Measurements from ENCODE around the gene TIMP3.

Gene TIMP3

DNA sequence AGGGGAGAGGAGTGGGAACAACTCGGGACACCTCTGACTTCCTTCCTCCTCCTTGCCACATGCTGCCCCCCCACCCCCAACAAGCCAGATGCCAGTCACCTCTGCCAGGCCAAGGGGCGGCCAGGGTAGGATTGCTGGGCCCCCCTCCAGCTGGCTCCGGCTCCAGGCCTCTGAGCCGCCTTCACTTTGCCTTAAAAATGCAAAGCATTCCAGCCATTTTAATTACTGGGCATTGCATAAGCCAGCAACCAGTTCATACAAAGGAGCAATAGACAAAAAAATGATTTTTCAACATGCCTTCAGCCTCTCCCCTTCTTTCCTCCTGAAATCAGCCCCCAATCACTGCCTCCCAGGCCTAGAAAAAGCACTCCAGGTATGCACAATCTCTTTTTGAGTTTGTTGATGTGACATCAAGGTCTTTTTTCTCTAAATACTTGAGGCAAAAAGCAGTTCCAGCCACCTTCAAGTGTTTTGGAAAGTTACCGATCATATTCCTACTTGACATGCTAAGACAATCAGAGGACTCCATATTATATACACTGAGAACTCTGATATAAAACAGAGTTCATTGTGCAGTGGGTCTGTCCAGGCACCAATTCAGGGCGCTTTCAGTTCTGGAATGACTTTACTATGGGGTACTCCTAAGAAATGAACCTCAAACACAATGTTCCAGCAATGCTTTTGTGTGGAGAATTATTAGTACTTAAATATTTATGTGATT is 12.4 kb upstream of the TIMP3 start:
- no peak for DNase-seq

DNA sequence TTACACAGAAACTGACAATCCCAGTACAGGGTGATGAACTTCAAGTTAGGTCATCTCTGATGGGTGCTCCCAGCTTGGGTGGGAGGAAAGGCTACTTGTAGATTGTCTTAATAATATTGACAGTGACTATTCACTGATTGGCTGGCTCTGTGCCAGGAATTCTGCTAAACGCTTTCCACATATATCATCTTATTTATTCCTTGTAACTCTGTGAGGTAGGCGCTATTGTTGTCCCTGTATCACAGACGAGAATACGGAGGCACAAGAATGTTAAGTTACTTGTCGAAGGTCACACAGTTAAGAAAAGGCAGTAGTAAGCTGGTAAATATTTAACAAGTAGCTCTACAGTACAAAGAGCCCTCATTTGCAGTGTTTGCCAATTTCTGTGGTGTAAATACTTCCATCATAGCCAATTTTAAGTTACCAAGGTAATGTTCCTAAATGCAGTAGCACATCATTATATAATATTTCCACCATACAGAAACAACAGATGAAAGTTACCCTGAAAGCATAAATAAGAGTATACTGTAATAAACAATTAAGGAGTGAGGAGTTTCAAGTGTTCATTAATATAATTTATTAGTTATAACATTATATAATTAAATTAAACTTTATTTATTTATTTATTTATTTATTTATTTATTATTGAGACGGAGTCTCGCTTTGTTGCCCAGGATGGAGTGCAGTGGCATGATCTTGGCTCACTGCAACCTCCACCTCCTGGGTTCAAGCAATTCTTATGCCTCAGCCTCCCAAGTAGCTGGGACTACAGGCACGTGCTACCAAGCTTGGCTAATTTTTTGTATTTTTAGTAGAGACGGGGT is 11.5 kb upstream of the TIMP3 start:
- DNase-seq, result no peak

DNA sequence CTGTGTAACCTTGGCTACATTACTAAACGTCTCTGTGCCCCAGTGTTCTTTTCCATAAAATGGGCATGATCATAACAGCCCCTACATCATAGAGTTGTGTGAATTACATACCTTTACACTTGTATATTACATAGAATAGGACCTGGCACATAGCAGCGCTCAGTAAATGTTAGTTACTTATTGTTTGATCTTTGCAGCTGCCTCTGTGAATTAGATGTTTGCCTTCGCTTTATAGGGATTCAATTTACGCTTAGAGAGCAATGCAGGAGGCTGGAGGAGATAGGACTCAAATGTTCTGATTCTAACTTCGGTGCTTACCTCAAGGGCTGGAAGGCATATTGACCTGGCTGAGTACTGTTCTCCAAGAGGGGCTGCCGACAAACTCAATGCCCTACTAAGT is 10.4 kb upstream of the TIMP3 start:
- no peak for DNase-seq

DNA sequence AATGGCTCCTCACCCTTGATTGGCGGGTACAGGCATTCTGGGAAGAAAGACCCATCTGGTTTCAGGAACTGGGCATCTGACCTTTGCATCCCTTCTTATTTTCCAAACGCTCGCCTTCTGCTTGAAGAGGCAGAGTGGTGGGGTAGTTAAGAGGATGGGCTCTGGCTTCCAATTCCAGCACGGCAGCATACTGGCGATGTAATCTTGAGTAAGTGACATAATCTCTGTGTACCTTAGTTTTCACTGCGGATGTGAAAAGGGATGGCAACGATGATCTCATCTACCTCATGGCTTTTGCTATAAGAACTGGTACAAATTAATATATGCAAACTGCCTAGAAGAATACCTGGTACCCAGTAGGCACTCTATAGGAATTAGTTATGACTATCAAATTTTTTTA is 10.0 kb upstream of the TIMP3 start:
- DNase-seq, result no peak

- DNase-seq, result no peak
These were observed 7.9 kb upstream of the TIMP3 start for GRCh38 chr22:32793589-32793988.

GRCh38 chr22:32794449-32795213 is 6.9 kb upstream of the TIMP3 start:
- no peak for DNase-seq

DNA sequence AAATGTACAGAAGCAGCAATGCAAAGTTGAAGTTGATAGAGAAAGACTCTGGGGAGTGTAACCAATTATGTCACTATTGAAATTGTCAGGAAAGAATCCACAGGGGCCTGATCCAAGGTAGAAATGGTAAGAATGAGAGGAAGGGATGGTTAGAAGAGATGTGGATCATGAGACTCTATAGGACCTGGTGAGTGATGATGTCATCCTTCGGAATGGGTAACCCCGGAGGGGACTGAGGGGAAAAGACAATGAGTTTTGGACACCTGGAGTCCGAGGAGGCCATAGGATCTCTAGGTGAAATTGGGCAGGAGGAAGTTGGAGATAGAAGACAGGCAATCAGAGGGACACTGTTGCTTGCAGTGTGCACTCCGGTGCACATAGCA is 6.3 kb upstream of the TIMP3 start:
- no peak for DNase-seq

DNA sequence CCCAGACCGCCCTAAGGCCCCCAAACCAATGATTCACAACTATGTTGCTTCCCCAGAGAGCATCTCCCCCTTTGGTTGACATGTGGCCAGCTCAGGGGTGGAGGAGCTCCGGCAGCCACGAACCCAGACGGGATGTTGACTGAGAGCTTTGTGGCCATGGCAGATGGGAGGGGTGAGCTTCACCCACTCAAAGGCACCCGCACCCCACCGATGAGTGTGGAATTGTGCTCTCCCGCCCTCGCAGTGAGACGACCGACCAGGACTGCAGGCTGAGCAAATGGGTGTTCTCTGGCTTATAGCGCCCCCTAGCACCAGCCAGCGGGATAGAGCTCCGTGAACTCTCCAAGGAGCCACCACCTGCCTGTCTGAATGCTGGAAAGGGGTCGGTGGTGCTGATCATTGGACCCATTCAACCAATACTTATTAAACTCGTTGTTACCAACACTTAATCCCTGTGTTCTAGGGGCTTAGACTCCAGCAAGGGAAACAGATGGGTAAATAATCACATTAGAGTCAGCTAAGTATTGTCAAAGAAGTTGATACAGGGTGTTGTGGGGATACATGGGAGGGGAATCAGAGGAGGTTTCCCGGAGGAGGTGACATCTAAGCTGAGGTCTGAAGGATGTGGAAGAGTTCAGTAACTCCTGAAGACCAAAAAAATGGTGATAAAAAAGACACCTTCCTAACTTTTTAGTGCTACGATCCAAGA is 4.5 kb upstream of the TIMP3 start:
- DNase-seq, result no peak

- no peak for DNase-seq
These were observed 2.0 kb upstream of the TIMP3 start for GRCh38 chr22:32799496-32799895.

GRCh38 chr22:32800158-32800882 is 1.2 kb upstream of the TIMP3 start:
- DNase-seq, result no peak

DNA sequence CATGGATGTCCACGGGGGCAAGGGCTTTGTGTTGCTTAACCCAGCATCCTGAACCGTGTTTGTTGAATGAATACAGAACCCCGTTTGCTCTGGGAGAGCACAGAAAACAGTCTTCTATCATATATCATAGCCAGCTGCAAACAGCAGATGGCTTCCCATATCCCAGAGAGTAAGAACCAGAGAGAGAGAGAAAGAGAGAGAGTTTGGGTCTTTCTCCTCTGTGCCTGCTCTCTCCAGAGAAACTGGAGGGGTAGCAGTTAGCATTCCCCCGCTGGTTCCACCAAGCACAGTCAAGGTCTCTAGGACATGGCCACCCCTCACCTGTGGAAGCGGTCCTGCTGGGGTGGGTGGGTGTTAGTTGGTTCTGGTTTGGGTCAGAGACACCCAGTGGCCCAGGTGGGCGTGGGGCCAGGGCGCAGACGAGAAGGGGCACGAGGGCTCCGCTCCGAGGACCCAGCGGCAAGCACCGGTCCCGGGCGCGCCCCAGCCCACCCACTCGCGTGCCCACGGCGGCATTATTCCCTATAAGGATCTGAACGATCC is 440 bp upstream of the TIMP3 start:
- DNase-seq, result no peak

- no peak for DNase-seq
These were observed 796 bp downstream of the TIMP3 start for GRCh38 chr22:32802237-32802765.

GRCh38 chr22:32803020-32803737 is 1.7 kb downstream of the TIMP3 start:
- no peak for DNase-seq

DNA sequence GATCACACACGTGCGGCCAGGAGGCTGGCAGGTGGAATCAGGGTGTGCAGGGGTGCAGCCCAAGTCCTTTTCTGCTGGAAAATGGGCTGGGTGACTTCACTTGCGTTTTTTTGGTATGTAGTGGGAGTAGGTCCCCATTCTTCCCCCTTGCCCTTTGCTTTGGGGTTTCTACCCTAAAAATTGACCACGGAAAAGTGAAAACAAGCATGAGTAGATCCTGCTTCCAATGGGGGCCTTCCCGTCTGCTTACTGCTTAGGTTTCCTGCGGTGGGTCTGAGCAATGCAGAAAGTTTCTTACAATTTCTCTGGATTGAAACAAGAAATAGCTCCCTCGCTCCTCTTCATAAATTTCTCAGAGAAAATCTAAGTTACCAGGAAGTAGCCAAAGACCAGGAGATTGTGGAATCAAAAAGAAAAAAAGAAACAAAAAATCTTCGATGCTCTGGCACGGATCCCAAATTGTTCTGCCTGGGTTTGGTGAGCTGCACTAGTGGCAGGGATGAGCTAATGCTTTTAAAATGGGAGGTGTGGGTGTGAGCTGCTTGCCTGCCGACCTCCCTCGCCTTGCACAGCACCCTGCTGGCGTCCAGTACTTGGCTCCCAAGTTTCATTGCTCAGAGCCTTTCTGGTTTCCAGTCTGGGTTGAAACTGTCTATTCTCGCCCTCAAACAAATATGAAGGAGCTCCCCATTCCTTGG is 2.4 kb downstream of the TIMP3 start:
- no peak for DNase-seq

DNA sequence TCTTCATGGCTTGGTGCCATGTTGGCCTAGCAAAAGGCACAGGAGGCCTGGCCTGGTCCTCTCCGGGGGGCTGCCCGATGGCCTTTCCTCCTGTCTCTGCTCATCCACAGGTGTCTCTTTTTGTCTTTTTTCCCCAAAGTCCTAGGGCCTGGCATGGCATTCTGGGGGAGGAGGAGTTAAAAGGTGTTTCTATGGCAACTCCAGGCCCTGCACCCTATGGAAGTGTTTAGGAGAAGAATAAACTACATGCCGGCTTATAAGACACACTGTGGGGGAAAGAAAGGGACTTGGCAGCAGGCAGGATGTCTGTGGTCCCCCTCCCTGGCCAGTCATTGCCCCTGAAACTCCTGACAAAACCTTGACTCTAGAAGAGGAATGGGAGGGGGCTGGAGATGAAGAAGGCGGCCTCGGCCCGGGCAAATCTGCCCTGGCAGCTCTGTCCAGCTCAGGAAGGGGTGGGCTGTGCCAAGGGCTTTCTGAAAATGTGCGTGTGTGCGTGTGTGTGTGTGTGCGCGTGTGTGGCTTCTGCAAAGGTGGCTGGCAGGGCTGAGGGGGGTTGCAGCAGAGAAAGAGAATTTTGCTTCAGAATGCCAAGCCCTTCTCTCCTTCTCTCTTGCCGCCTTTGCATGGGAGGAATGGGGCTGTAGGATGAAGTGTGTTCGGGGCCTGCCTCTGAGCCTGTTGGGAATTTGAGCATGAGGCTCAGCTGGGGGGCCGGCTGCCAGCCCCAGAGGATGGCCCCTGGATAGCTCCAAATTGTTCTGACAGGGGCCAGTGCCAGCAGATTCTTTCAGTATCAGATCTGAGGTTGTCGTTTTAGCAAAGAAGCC is 3.2 kb downstream of the TIMP3 start:
- DNase-seq, result no peak

DNA sequence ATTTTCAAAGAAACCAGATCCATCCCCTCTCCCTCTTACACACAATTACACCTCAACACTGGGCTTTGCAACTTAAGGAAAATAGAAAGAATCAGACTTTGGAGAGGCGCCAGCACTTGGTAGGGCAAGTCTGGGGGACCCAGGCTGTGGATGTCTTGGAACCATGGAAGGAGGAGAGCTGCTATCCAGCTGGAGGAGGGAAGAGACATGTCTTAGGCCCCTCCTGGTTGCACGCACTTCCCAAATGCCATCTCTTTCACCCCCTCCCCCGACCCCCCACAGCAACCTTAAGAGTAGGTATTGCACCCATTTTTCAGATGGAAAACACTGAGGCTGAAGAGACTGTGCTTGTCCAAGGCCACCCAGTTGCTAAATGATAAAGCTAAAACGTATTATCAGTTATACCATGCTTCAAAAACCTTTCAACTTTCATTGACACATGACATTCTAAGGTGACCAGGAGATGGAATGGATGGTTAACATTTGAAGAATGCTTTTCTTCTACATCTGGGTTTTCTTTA is 3.9 kb downstream of the TIMP3 start:
- DNase-seq, result no peak

- DNase-seq, result no peak
These were observed 4.8 kb downstream of the TIMP3 start for GRCh38 chr22:32806296-32806695.

- DNase-seq, result no peak
These were observed 6.5 kb downstream of the TIMP3 start for GRCh38 chr22:32808038-32808445.

Measured in NCI-H1436 (cell line).